ENCODE measurements around the gene AGBL1.

DNA sequence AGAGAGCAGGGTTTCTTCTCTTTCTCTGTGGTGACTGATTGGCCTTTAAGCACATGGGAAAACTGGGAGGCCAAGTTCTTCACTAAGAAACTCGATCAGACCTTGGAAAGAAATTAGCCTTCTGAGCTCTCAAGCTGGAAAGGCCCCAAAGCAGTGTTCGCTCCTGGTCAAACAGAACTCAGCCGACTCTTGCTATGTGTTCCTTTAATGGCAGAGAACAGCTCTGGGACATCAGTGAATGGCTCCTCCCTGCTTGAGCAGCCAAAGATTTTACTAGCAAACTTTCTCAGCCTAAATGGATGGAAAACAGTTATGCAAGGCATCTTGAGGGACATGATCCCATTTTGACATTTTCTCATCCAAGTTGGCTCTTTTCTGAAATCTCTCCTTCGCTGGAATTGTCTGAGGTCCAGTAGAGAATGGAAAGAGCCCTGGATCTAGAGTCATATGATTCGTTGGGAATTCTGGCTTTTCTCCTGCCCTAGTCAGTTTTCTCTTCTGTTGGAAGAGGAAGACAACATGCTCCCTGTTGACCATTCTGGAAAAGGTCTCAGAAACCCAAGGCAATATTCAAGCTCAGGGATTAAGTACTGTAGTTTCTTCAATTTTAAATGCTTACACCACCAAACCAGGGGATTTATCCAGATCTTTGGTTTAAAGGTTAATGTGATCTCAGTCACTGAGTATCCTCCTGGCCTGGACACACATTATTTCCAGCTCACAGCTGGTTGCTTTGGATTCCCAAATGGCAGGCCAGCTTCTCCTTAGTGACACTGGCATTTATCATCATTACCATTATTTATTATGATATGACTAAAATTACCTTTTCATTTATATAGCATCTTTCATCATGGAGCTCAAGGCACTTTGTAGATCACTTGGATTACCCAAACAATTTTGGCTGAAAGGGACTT, 319.6 kb downstream of the AGBL1 start:
- TF ChIP-seq CTCF (IDR thresholded peaks at IDR 0.05) (no peak), POLR2A (IDR thresholded peaks at IDR 0.05) (no peak)

Measured in Peyer's patch (tissue), 4 donors.